Measurements from ENCODE around the gene SPACA6.

DNA sequence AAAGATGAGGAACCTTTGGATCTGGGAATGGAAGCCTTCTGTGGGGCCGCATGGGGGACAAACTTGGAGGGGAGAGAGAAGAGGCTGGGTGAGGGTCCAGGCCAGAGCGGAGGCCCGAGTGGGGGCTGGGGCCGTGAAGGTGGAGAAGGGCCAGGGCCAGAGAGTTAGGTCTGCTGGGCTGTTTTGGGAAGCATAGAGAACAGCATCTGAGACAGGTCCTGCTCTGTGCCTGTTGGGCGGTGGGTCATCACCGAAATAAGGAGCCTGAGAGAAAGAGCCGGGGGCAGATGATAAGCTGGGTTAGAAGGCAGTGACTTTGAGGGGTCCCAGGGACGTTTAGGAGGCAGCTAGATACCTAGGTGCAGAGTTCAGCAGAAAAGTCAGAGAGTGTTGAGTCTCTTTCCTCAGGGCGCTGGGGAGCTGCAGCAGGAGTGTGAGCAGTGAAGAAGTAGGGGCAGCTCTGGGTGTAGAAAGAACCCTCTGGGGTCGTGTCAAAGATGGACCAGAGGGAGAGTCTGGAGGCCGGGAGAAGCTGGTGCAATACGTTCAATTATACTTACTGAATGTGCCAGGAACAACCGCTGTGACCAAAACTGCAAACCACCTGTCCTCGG lies 2.7 kb downstream of the SPACA6 start:
- no peak for TF ChIP-seq EP300 (IDR thresholded peaks at IDR 0.05)
- TF ChIP-seq, protein P1, sequence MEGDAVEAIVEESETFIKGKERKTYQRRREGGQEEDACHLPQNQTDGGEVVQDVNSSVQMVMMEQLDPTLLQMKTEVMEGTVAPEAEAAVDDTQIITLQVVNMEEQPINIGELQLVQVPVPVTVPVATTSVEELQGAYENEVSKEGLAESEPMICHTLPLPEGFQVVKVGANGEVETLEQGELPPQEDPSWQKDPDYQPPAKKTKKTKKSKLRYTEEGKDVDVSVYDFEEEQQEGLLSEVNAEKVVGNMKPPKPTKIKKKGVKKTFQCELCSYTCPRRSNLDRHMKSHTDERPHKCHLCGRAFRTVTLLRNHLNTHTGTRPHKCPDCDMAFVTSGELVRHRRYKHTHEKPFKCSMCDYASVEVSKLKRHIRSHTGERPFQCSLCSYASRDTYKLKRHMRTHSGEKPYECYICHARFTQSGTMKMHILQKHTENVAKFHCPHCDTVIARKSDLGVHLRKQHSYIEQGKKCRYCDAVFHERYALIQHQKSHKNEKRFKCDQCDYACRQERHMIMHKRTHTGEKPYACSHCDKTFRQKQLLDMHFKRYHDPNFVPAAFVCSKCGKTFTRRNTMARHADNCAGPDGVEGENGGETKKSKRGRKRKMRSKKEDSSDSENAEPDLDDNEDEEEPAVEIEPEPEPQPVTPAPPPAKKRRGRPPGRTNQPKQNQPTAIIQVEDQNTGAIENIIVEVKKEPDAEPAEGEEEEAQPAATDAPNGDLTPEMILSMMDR (IDR thresholded peaks at IDR 0.05), result no peak
- TF ChIP-seq POLR2A (IDR thresholded peaks at IDR 0.05), result no peak
